Measurements from ENCODE around the gene MITF. TPM values are rescaled to one million over a fixed set of nuclear protein-coding genes. Genes with fewer than 3 reads are reported as not detected.

The MITF gene
- polyA plus RNA-seq, 1 donor (not counting 4 experiments of a cell fraction or from before 2014, with no cell fraction given), result 2.7 TPM

DNA sequence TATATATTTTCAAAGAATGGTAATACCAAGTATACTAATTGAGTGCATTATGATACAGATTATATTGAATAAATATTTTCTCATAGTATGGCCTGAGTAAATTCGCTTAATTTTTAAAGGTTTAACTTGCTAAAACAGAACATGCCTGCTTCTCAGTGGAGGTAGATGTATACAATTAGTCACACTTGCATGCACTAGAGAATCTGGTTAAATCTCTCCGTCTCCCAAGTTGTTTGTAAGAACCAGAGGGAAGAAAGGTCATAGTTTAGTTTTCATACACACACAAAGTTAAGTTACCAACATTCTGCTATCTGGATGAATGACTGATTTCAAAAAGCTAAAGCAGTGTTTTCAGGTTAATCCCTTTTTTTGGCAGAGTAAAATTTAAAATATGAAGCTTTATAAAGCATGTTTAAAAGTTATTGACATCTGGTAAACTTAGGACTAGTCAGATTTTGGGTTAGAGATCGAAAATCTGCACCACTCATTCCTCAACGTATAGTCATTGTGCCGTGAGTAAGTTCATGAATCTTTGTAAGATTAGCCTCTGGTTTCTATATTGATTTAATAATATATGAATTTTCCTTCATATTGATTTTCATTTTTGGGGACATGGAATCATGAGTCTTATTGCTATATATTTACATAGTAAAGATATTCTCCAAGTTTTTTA, 142.6 kb downstream of the MITF start:
- H2AFZ ChIP-seq (ENCODE audit: control insufficient read depth, low read length), result no peak overlapping the region
- H3K4me1 ChIP-seq (ENCODE audit: control insufficient read depth, extremely low read depth, insufficient read depth, low read length), result no peaks in the 10 kb centered on the region
- dilution Hi-C loops (cut with MboI; ENCODE audit: extremely low pct_ligation_motif_present, low sequenced_read_pairs), result no loop called here
- H3K9ac ChIP-seq (ENCODE audit: control insufficient read depth, extremely low read depth, insufficient read depth, low read length), result no peak overlapping the region
- H3K9me1 ChIP-seq (ENCODE audit: control insufficient read depth, extremely low read depth, insufficient read depth, low read length), result no peaks in the 10 kb centered on the region
- DNase-seq (ENCODE audit: low read depth, low spot score) (no peak), FAIRE-seq (no peak)
- H4K20me1 ChIP-seq (ENCODE audit: control insufficient read depth, extremely low read depth, insufficient read depth, low read length), result no peaks in the 10 kb centered on the region
- no peaks in the 10 kb centered on the region for H3K27me3 ChIP-seq (ENCODE audit: control insufficient read depth, extremely low read depth, insufficient read depth, low read length)
- H3K4me2 ChIP-seq (ENCODE audit: control insufficient read depth, extremely low read depth, insufficient read depth, low read depth, low read length), result no peak overlapping the region
- no peak overlapping the region for H3K27ac ChIP-seq (ENCODE audit: control insufficient read depth, insufficient read depth, low read length)
- no peaks in the 10 kb centered on the region for H3K36me3 ChIP-seq (ENCODE audit: control insufficient read depth in 2 of 2, extremely low read depth in 1 of 2, insufficient read depth in 2 of 2, low read length in 2 of 2)
- no peak for TF ChIP-seq EZH2 (IDR thresholded peaks at IDR 0.05; ENCODE audit: low read length)
- TF ChIP-seq, protein P1, sequence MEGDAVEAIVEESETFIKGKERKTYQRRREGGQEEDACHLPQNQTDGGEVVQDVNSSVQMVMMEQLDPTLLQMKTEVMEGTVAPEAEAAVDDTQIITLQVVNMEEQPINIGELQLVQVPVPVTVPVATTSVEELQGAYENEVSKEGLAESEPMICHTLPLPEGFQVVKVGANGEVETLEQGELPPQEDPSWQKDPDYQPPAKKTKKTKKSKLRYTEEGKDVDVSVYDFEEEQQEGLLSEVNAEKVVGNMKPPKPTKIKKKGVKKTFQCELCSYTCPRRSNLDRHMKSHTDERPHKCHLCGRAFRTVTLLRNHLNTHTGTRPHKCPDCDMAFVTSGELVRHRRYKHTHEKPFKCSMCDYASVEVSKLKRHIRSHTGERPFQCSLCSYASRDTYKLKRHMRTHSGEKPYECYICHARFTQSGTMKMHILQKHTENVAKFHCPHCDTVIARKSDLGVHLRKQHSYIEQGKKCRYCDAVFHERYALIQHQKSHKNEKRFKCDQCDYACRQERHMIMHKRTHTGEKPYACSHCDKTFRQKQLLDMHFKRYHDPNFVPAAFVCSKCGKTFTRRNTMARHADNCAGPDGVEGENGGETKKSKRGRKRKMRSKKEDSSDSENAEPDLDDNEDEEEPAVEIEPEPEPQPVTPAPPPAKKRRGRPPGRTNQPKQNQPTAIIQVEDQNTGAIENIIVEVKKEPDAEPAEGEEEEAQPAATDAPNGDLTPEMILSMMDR (optimal IDR thresholded peaks at IDR 0.05 in 1 of 3, IDR thresholded peaks at IDR 0.05 in 1 of 3, conservative IDR thresholded peaks at IDR 0.05 in 1 of 3; ENCODE audit: extremely low read depth in 1 of 3, insufficient read depth in 2 of 3, low read length in 3 of 3), result no peak
- no peaks in the 10 kb centered on the region for H3K9me3 ChIP-seq (ENCODE audit: control insufficient read depth, low read depth, low read length)
- no peaks in the 10 kb centered on the region for H3K79me2 ChIP-seq (ENCODE audit: control insufficient read depth, insufficient read depth, low read length)
- H3K4me3 ChIP-seq (ENCODE audit: control insufficient read depth in 2 of 3, extremely low read depth in 1 of 3, insufficient read depth in 2 of 3, low read depth in 1 of 3, low read length in 3 of 3), result no peak overlapping the region

DNA sequence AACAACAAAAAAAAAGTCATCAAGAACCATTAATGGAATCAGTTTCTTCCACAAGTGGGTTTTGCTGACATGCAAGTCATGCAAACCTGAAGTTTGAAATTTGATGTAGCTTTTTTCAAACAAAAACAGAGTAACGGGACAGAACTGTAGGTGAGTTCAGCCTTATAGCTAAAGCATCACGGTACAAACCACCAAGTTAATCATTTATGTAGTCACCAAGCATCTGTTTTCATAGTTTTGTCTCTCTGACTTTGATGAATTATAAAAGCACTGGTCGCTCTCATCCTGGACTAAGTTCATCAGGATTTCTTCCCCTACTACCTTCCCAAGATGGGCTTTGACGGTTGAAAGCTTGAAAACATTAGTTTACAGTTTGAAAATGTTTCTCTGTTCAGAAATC, 143.3 kb downstream of the MITF start:
- dilution Hi-C loops (cut with MboI; ENCODE audit: extremely low pct_ligation_motif_present, low sequenced_read_pairs), result no loop called here
- H4K20me1 ChIP-seq (ENCODE audit: control insufficient read depth, extremely low read depth, insufficient read depth, low read length), result no peaks in the 10 kb centered on the region
- no peaks in the 10 kb centered on the region for H3K4me1 ChIP-seq (ENCODE audit: control insufficient read depth, extremely low read depth, insufficient read depth, low read length)
- FAIRE-seq (no peak), DNase-seq (ENCODE audit: low read depth, low spot score) (no peak)
- no peak overlapping the region for H3K9ac ChIP-seq (ENCODE audit: control insufficient read depth, extremely low read depth, insufficient read depth, low read length)
- no peaks in the 10 kb centered on the region for H3K27me3 ChIP-seq (ENCODE audit: control insufficient read depth, extremely low read depth, insufficient read depth, low read length)
- TF ChIP-seq, protein P1 (optimal IDR thresholded peaks at IDR 0.05 in 1 of 3, IDR thresholded peaks at IDR 0.05 in 1 of 3, conservative IDR thresholded peaks at IDR 0.05 in 1 of 3; ENCODE audit: extremely low read depth in 1 of 3, insufficient read depth in 2 of 3, low read length in 3 of 3), result no peak
- TF ChIP-seq EZH2 (IDR thresholded peaks at IDR 0.05; ENCODE audit: low read length), result no peak
- no peak overlapping the region for H2AFZ ChIP-seq (ENCODE audit: control insufficient read depth, low read length)
- no peaks in the 10 kb centered on the region for H3K9me3 ChIP-seq (ENCODE audit: control insufficient read depth, low read depth, low read length)
- H3K79me2 ChIP-seq (ENCODE audit: control insufficient read depth, insufficient read depth, low read length), result no peaks in the 10 kb centered on the region
- no peak overlapping the region for H3K27ac ChIP-seq (ENCODE audit: control insufficient read depth, insufficient read depth, low read length)
- H3K9me1 ChIP-seq (ENCODE audit: control insufficient read depth, extremely low read depth, insufficient read depth, low read length), result no peaks in the 10 kb centered on the region
- no peak overlapping the region for H3K4me3 ChIP-seq (ENCODE audit: control insufficient read depth in 2 of 3, extremely low read depth in 1 of 3, insufficient read depth in 2 of 3, low read depth in 1 of 3, low read length in 3 of 3)
- H3K36me3 ChIP-seq (ENCODE audit: control insufficient read depth in 2 of 2, extremely low read depth in 1 of 2, insufficient read depth in 2 of 2, low read length in 2 of 2), result no peaks in the 10 kb centered on the region
- no peak overlapping the region for H3K4me2 ChIP-seq (ENCODE audit: control insufficient read depth, extremely low read depth, insufficient read depth, low read depth, low read length)

Measured in keratinocyte (primary cell).